Measurements from ENCODE around the gene MYOT. TPM values are rescaled to one million over a fixed set of nuclear protein-coding genes. Genes with fewer than 3 reads are reported as not detected.
A peak's percentile ranks its signal among the peaks of the same experiment; 100 is the strongest.

Gene MYOT
- total and polyA plus RNA-seq, 12 donors: 6.4 to 180 (median 11.7) TPM

- TF ChIP-seq CTCF (IDR thresholded peaks at IDR 0.05): no peak
- peaks cover 0 to 26% (median 0%) of the 10 kb centered on the region in 9 donors for H3K36me3 ChIP-seq
- peak in 2 of 8 donors; percentile 14 to 37 for ATAC-seq
- H3K4me1 ChIP-seq: no peaks in the 10 kb centered on the region
- H3K9me3 ChIP-seq: no peaks in the 10 kb centered on the region
- 29 to 50% methylated on average over 4 of the region's 4 CpGs for WGBS, 2 donors
- H3K4me3 ChIP-seq: no peak overlapping the region
- no peak for DNase-seq
- no peak overlapping the region for H3K27ac ChIP-seq
- no peaks in the 10 kb centered on the region for H3K27me3 ChIP-seq
- intact Hi-C loops (cut with DNase I): no loop called here
Observed at GRCh38 chr5:137923856-137924255, 56.2 kb downstream of the MYOT start.

GRCh38 chr5:137932800-137933199 lies 65.1 kb downstream of the MYOT start:
- intact Hi-C loops (cut with DNase I): loop anchor here in 1 of 10 donors (10.0 kb wide), 1 partner anchor 158 kb away; no protein-coding TSS in a partner anchor
- TF ChIP-seq CTCF (IDR thresholded peaks at IDR 0.05): no peak
- ATAC-seq: peak in 6 of 8 donors; percentile 45 to 81 (median 66)

GRCh38 chr5:137933491-137933911 lies 65.8 kb downstream of the MYOT start:
- Histone ChIP-seq H3K4me1 (peaks cover 0 to 31% (median 17%) of the 10 kb centered on the region in 9 donors), H3K27me3 (no peaks in the 10 kb centered on the region), H3K4me3 (no peak overlapping the region), H3K27ac (peak overlapping the region in 7 of 10 donors; percentile 17 to 63 (median 41)), H3K36me3 (peaks cover 0 to 38% (median 10%) of the 10 kb centered on the region in 9 donors), H3K9me3 (no peaks in the 10 kb centered on the region)
- ATAC-seq: peak in 7 of 8 donors; percentile 32 to 60 (median 50)
- intact Hi-C loops (cut with DNase I): loop anchor here in 1 of 10 donors (10.0 kb wide), 1 partner anchor 159 kb away; no protein-coding TSS in a partner anchor
- no peak for TF ChIP-seq CTCF (IDR thresholded peaks at IDR 0.05)
- DNase-seq: no peak
- 16 to 26% methylated on average over 3 of the region's 3 CpGs for WGBS, 2 donors

More at GRCh38 chr5:137932800-137933199, 65.1 kb downstream of the MYOT start:
- Histone ChIP-seq H3K27ac (peak overlapping the region in 6 of 10 donors; percentile 17 to 63 (median 45)), H3K9me3 (no peaks in the 10 kb centered on the region), H3K4me3 (no peak overlapping the region), H3K4me1 (peaks cover 0 to 31% (median 17%) of the 10 kb centered on the region in 9 donors), H3K36me3 (peaks cover 0 to 38% (median 10%) of the 10 kb centered on the region in 9 donors), H3K27me3 (no peaks in the 10 kb centered on the region)
- 19 to 30% methylated on average over 3 of the region's 3 CpGs for WGBS, 2 donors
- DNase-seq: no peak

- no peak overlapping the region for H3K4me3 ChIP-seq
- peak overlapping the region in 5 of 10 donors; percentile 2 to 30 (median 18) for H3K27ac ChIP-seq
- no peak for DNase-seq
- peaks cover 0 to 47% (median 25%) of the 10 kb centered on the region in 9 donors for H3K36me3 ChIP-seq
- TF ChIP-seq CTCF (IDR thresholded peaks at IDR 0.05): no peak
- no peaks in the 10 kb centered on the region for H3K9me3 ChIP-seq
- intact Hi-C loops (cut with DNase I): loop anchor here in 1 of 10 donors (10.0 kb wide), 1 partner anchor 160 kb away; no protein-coding TSS in a partner anchor
- peaks cover 0 to 31% (median 17%) of the 10 kb centered on the region in 9 donors for H3K4me1 ChIP-seq
- WGBS, 2 donors: 64 to 73% methylated on average over 1 of the region's 1 CpG
- peak in 1 of 8 donors; percentile 39 for ATAC-seq
- H3K27me3 ChIP-seq: no peaks in the 10 kb centered on the region
Observed at GRCh38 chr5:137935190-137935589, 67.5 kb downstream of the MYOT start.

Data from heart right ventricle (tissue), 16 donors.